IMR-90 (cell line): ENCODE results near the gene DOCK4. TPM values are rescaled to one million over a fixed set of nuclear protein-coding genes. Genes with fewer than 3 reads are reported as not detected.

ENCODE experiments used
- ATAC-seq: fragments of 200-7000 bp; cut with Tn5 transposase; 2 replicates; pipeline ENCODE4 v1.9.1; 2020; ENCODE audit warnings: low read depth, mild to moderate bottlenecking, moderate library complexity
- BruUV-seq: library from RNA; stranded (reverse); fragments of 400-500 nt; replicated peaks from 2 replicates; lab custom pipeline; 2021; lab: Mats Ljungman, UMichigan
- CTCF ChIA-PET: fragments of 300-600 bp; formaldehyde crosslinking; extraction: SDS; loops from one replicate; lab custom pipeline; 2021; ENCODE audit warnings: antibody characterized with exemption; lab: Yijun Ruan, JAX
- POLR2A ChIA-PET: fragments of 300-600 bp; sonication (Branson Sonifier 250); formaldehyde crosslinking; loops from one replicate; lab custom pipeline; 2022; ENCODE audit warnings: antibody characterized with exemption; ENCODE audit not compliant: unreplicated experiment; lab: Charles Lee
- DNase-seq: peaks from one replicate; pipeline ENCODE4 v3.0.0; 2013
- H2AFZ ChIP-seq: replicated peaks from 2 replicates; pipeline ENCODE3; 2013; ENCODE audit warnings: low read length, mild to moderate bottlenecking; ENCODE audit not compliant: poor library complexity
- H2AK5ac ChIP-seq: 2 replicates; pipeline ENCODE4 v1.6.1; 2013; ENCODE audit warnings: low read depth, low read length, inconsistent platforms
- H2AK9ac ChIP-seq: replicated peaks from 2 replicates; pipeline ENCODE3; 2013; ENCODE audit warnings: mild to moderate bottlenecking, low read depth, low read length, moderate library complexity; ENCODE audit not compliant: poor library complexity
- H2BK120ac ChIP-seq: 2 replicates; pipeline ENCODE4 v1.6.1; 2013; ENCODE audit warnings: low read depth, low read length, inconsistent platforms
- H2BK15ac ChIP-seq: 3 replicates; pipeline ENCODE4 v1.6.1; 2013; ENCODE audit warnings: low read depth, low read length, inconsistent platforms
- H2BK20ac ChIP-seq: 2 replicates; pipeline ENCODE4 v1.6.1; 2013; ENCODE audit warnings: low read depth, mild to moderate bottlenecking, inconsistent platforms, low read length, moderate library complexity
- H2BK5ac ChIP-seq: 2 replicates; pipeline ENCODE4 v1.6.1; 2013; ENCODE audit warnings: mild to moderate bottlenecking, low read depth, low read length, inconsistent platforms; ENCODE audit not compliant: poor library complexity, severe bottlenecking
- H3K14ac ChIP-seq: replicated peaks from 2 replicates; pipeline ENCODE4 v1.6.1; 2013; ENCODE audit warnings: low read depth, low read length, inconsistent platforms
- H3K18ac ChIP-seq: 2 replicates; pipeline ENCODE4 v1.6.1; 2013; ENCODE audit warnings: low read depth, low read length, control low read depth
- H3K23ac ChIP-seq: 2 replicates; pipeline ENCODE4 v1.6.1; 2013; ENCODE audit warnings: low read depth, low read length, inconsistent platforms
- H3K27ac ChIP-seq: 2 replicates; pipeline ENCODE4 v1.5.1; 2013; ENCODE audit warnings: mild to moderate bottlenecking, control low read depth, low read length; ENCODE audit not compliant: insufficient read depth
- H3K27me3 ChIP-seq: 2 replicates; pipeline ENCODE4 v1.6.1; 2013; ENCODE audit warnings: low read length; ENCODE audit not compliant: control insufficient read depth, insufficient read depth
- H3K36me3 ChIP-seq: 2 replicates; pipeline ENCODE4 v1.6.1; 2013; ENCODE audit warnings: low read length, mixed read lengths; ENCODE audit not compliant: control insufficient read depth, insufficient read depth
- H3K4ac ChIP-seq: 2 replicates; pipeline ENCODE4 v1.6.1; 2013; ENCODE audit warnings: low read depth, low read length, inconsistent platforms
- H3K4me1 ChIP-seq: 2 replicates; pipeline ENCODE4 v1.6.1; 2013; ENCODE audit warnings: low read length, mixed read lengths; ENCODE audit not compliant: control insufficient read depth, insufficient read depth
- H3K4me2 ChIP-seq: 2 replicates; pipeline ENCODE4 v1.6.1; 2013; ENCODE audit warnings: low read depth, mild to moderate bottlenecking, control low read depth, low read length, moderate library complexity
- H3K4me3 ChIP-seq: 2 replicates; pipeline ENCODE4 v1.5.1; 2013; ENCODE audit warnings: low read depth, mild to moderate bottlenecking, control low read depth, low read length, moderate library complexity; ENCODE audit not compliant: insufficient read depth
- H3K56ac ChIP-seq: 2 replicates; pipeline ENCODE4 v1.6.1; 2013; ENCODE audit warnings: low read length, inconsistent platforms; ENCODE audit not compliant: insufficient read depth; ENCODE audit errors: extremely low read depth
- H3K79me1 ChIP-seq, 2 experiments: 2 replicates each; pipeline ENCODE4 v1.6.1; 2013; ENCODE audit warnings: low read length in 2 of 2, inconsistent platforms in 1 of 2, low read depth in 1 of 2
- H3K9ac ChIP-seq: 2 replicates; pipeline ENCODE4 v1.6.1; 2013; ENCODE audit warnings: low read depth, low read length, control low read depth
- H3K9me1 ChIP-seq: 2 replicates; pipeline ENCODE4 v1.6.1; 2013; ENCODE audit warnings: low read length, inconsistent platforms; ENCODE audit not compliant: insufficient read depth
- H3K9me3 ChIP-seq: 2 replicates; pipeline ENCODE4 v1.6.1; 2013; ENCODE audit warnings: low read length; ENCODE audit not compliant: control insufficient read depth, insufficient read depth
- H4K20me1 ChIP-seq: 2 replicates; pipeline ENCODE4 v1.6.1; 2013; ENCODE audit warnings: low read length, inconsistent platforms; ENCODE audit not compliant: insufficient read depth
- H4K5ac ChIP-seq: 2 replicates; pipeline ENCODE4 v1.6.1; 2013; ENCODE audit warnings: mild to moderate bottlenecking, low read depth, low read length, control low read depth
- H4K8ac ChIP-seq, 2 experiments: 2 replicates each; pipeline ENCODE4 v1.6.1; 2013; ENCODE audit warnings: low read depth in 2 of 2, low read length in 2 of 2, control low read depth in 1 of 2, inconsistent platforms in 1 of 2
- H4K91ac ChIP-seq: 2 replicates; pipeline ENCODE4 v1.6.1; 2013; ENCODE audit warnings: low read depth, low read length, inconsistent platforms; ENCODE audit not compliant: insufficient read depth
- BHLHE40 ChIP-seq: fragments of 150-350 bp; IDR thresholded peaks from 2 replicates; pipeline ENCODE4 v1.6.1; 2016; ENCODE audit warnings: mild to moderate bottlenecking, low read depth, low read length
- MAFK ChIP-seq: IDR thresholded peaks from 2 replicates; pipeline ENCODE4 v1.6.1; 2012; ENCODE audit warnings: low read depth, low read length, improper control_type of control experiment
- MAZ ChIP-seq: IDR thresholded peaks from 2 replicates; pipeline ENCODE4 v1.6.1; 2012; ENCODE audit warnings: low read depth, mild to moderate bottlenecking, low read length, improper control_type of control experiment, moderate library complexity, borderline replicate concordance
- MXI1 ChIP-seq: IDR thresholded peaks from 2 replicates; pipeline ENCODE4 v1.6.1; 2012; ENCODE audit warnings: low read depth, mild to moderate bottlenecking, low read length, moderate library complexity, borderline replicate concordance
- NFE2L2 ChIP-seq: fragments of 150-350 bp; IDR thresholded peaks from 2 replicates; pipeline ENCODE4 v1.6.1; 2016; ENCODE audit warnings: low read depth, mild to moderate bottlenecking, low read length
- RAD21 ChIP-seq: IDR thresholded peaks from 2 replicates; pipeline ENCODE4 v1.6.1; 2012; ENCODE audit warnings: low read length, improper control_type of control experiment
- RCOR1 ChIP-seq: IDR thresholded peaks from 2 replicates; pipeline ENCODE4 v1.6.1; 2012; ENCODE audit warnings: mild to moderate bottlenecking, low read length, improper control_type of control experiment; ENCODE audit not compliant: insufficient replicate concordance
- RFX5 ChIP-seq: IDR thresholded peaks from 2 replicates; pipeline ENCODE4 v1.8.0; 2012; ENCODE audit warnings: low read depth, mild to moderate bottlenecking, low read length, moderate library complexity
- SMC3 ChIP-seq: fragments of 150-350 bp; IDR thresholded peaks from 2 replicates; pipeline ENCODE4 v1.6.1; 2016; ENCODE audit warnings: low read depth, mild to moderate bottlenecking, antibody characterized with exemption, low read length, moderate library complexity
- WGBS, 2 experiments: methylation state at CpG; one replicate each; pipeline versions ENCODE4 v1.1.5 to v1.1.7; 2013; ENCODE audit warnings: missing lambda C conversion rate in 2 of 2; ENCODE audit not compliant: insufficient read length in 1 of 2; ENCODE audit errors: extremely low coverage in 2 of 2; 5-methylcytosine and 5-hydroxymethylcytosine counted together
- dilution Hi-C: fragments of 300-500 bp; cut with HindIII; formaldehyde crosslinking; loops from one replicate; pipeline ENCODE4 v1.14.3; 2018; ENCODE audit warnings: low sequenced_read_pairs; ENCODE audit not compliant: unreplicated experiment
- in situ Hi-C: fragments of 300-500 bp; cut with MboI; formaldehyde crosslinking; loops from 3 replicates; pipeline ENCODE4 v1.14.3; 2019; ENCODE audit warnings: low sequenced_read_pairs, inconsistent platforms, mixed read lengths
- intact Hi-C: fragments of 100-400 bp; cut with micrococcal nuclease; formaldehyde crosslinking; loops from 2 replicates; pipeline ENCODE4 v1.10.0; 2022
- polyA plus RNA-seq, 3 experiments: library from polyadenylated mRNA; depleted of rRNA; stranded (reverse); fragments of >200 nt; gene quantifications; 2 replicates each; pipeline ENCODE4 v1.2.3, GENCODE V29; 2012; ENCODE audit warnings: low replicate concordance in 1 of 3
- total RNA-seq: library from RNA; depleted of rRNA; stranded (reverse); fragments of >200 nt; gene quantifications from 2 replicates; pipeline ENCODE4 v1.2.3, GENCODE V29; 2012
- TF ChIP-seq, protein P1 (sequence below): fragments of 150-350 bp; IDR thresholded peaks from 2 replicates; pipeline ENCODE4 v1.6.1; 2017; ENCODE audit warnings: mild to moderate bottlenecking, antibody characterized with exemption, low read length, low read depth
- TF ChIP-seq, protein P2 (sequence below): conservative IDR thresholded peaks from 2 replicates; pipeline ENCODE4 v1.5.1; 2012; ENCODE audit warnings: mild to moderate bottlenecking, low read depth, low read length, improper control_type of control experiment

Gene DOCK4
- total and polyA plus RNA-seq, 2 of the 4 experiments (the other 2 are of a cell fraction): 4.4 to 12.2 TPM

DNA sequence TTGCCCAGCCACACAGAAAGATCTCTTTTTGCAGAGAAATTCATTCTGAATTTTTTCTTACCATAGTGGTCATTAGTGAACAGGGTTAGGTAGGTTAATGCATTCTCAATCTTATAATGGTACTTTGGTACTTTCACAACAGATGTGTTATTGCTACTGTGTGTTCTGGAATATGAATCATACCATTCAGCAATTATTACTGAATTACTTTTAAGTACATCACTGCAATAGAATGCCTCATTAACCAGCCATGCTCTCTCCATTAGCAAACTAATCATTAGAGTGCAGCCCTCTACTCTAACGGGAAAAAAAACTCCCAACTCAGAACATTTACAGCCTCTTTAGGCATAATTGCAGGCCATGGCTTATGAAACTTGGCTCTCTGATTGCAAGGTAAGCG lies 102.1 kb downstream of the DOCK4 start:
- TF ChIP-seq RAD21: no peak
- TF ChIP-seq, protein P1, sequence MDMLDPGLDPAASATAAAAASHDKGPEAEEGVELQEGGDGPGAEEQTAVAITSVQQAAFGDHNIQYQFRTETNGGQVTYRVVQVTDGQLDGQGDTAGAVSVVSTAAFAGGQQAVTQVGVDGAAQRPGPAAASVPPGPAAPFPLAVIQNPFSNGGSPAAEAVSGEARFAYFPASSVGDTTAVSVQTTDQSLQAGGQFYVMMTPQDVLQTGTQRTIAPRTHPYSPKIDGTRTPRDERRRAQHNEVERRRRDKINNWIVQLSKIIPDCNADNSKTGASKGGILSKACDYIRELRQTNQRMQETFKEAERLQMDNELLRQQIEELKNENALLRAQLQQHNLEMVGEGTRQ: no peak
- TF ChIP-seq, protein P2, sequence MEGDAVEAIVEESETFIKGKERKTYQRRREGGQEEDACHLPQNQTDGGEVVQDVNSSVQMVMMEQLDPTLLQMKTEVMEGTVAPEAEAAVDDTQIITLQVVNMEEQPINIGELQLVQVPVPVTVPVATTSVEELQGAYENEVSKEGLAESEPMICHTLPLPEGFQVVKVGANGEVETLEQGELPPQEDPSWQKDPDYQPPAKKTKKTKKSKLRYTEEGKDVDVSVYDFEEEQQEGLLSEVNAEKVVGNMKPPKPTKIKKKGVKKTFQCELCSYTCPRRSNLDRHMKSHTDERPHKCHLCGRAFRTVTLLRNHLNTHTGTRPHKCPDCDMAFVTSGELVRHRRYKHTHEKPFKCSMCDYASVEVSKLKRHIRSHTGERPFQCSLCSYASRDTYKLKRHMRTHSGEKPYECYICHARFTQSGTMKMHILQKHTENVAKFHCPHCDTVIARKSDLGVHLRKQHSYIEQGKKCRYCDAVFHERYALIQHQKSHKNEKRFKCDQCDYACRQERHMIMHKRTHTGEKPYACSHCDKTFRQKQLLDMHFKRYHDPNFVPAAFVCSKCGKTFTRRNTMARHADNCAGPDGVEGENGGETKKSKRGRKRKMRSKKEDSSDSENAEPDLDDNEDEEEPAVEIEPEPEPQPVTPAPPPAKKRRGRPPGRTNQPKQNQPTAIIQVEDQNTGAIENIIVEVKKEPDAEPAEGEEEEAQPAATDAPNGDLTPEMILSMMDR: no peak
- no peak for TF ChIP-seq NFE2L2
- TF ChIP-seq SMC3: no peak
- TF ChIP-seq RFX5: no peak
- no peak for TF ChIP-seq RCOR1
- no peak for TF ChIP-seq MAFK
- TF ChIP-seq MXI1: no peak
- no peak for TF ChIP-seq BHLHE40
- TF ChIP-seq MAZ: no peak
- Histone ChIP-seq H2BK5ac (no peak overlapping the region), H2BK20ac (no peak overlapping the region), H4K8ac (no peak overlapping the region), H3K4me3 (no peak overlapping the region), H3K9ac (no peak overlapping the region), H3K27ac (no peak overlapping the region), H2AK5ac (no peak overlapping the region), H2BK15ac (no peak overlapping the region), H2AK9ac (no peak overlapping the region), H2AFZ (no peak overlapping the region), H4K20me1 (no peaks in the 10 kb centered on the region), H4K5ac (no peak overlapping the region), H3K18ac (no peak overlapping the region), H4K91ac (no peak overlapping the region), H3K4me1 (peaks cover 1% of the 10 kb centered on the region; the same call in 1 of the 2 replicates), H3K36me3 (no peaks in the 10 kb centered on the region), H3K14ac (no peak overlapping the region), H3K4ac (no peak overlapping the region), H3K79me1 (peaks cover 4 to 12% of the 10 kb centered on the region in 2 experiments; a peak in 2 of 4 replicates), H3K56ac (no peak overlapping the region), H3K23ac (no peak overlapping the region), H3K4me2 (no peak overlapping the region), H3K9me1 (no peaks in the 10 kb centered on the region; the same call in 1 of the 2 replicates), H3K27me3 (no peaks in the 10 kb centered on the region), H2BK120ac (no peak overlapping the region), H3K9me3 (no peaks in the 10 kb centered on the region)
- WGBS, 2 experiments: 82% methylated on average over 1 of the region's 2 CpGs; no CpG with 5 or more reads in 1 of the 2 experiments
- no TSS peak for BruUV-seq
- ATAC-seq (no peak), DNase-seq (no peak)
- dilution Hi-C loops (no loop called here), intact Hi-C loops (no loop called here), in situ Hi-C loops (no loop called here)
- ChIA-PET POLR2A (no interaction called here), CTCF (no interaction called here)
